PC-3 (cell line): ENCODE data around the gene TMEM259. TPM values are rescaled to one million over a fixed set of nuclear protein-coding genes. Genes with fewer than 3 reads are reported as not detected.

Experiments used
- ATAC-seq: fragments of 200-7000 bp; cut with Tn5 transposase; 2 replicates; pipeline ENCODE4 v1.9.1; 2020; ENCODE audit warnings: mild to moderate bottlenecking, moderate library complexity
- BruUV-seq: library from RNA; stranded (reverse); fragments of 400-500 nt; replicated peaks from 2 replicates; lab custom pipeline; 2021; lab: Mats Ljungman, UMichigan
- CTCF ChIA-PET: fragments of 300-600 bp; sonication (Branson Sonifier 250); formaldehyde crosslinking; loops from one replicate; lab custom pipeline; 2022; ENCODE audit warnings: antibody characterized with exemption; lab: Charles Lee
- POLR2A ChIA-PET: fragments of 300-600 bp; sonication (Branson Sonifier 250); formaldehyde crosslinking; loops from one replicate; lab custom pipeline; 2022; ENCODE audit warnings: antibody characterized with exemption; ENCODE audit not compliant: unreplicated experiment; lab: Charles Lee
- DNase-seq: peaks from one replicate; pipeline ENCODE4 v3.0.0-alpha.2; 2015
- H2AFZ ChIP-seq: fragments of 300-600 bp; sonication (generic); 2 replicates; pipeline ENCODE4 v1.6.0; 2016; ENCODE audit warnings: antibody characterized with exemption, low read length
- H3F3A ChIP-seq: fragments of 300-600 bp; sonication (generic); one replicate; pipeline ENCODE4 v1.6.0; 2017; ENCODE audit warnings: antibody characterized with exemption, low read length, control low read depth, mild to moderate bottlenecking; ENCODE audit not compliant: unreplicated experiment
- H3K27ac ChIP-seq: fragments of 300-600 bp; sonication (generic); 2 replicates; pipeline ENCODE4 v1.5.1; 2016; ENCODE audit warnings: mild to moderate bottlenecking, low read length
- H3K27me3 ChIP-seq: fragments of 300-600 bp; sonication (generic); 2 replicates; pipeline ENCODE4 v1.6.1; 2016; ENCODE audit warnings: low read length, mixed read lengths
- H3K36me3 ChIP-seq: fragments of 300-600 bp; sonication (generic); 2 replicates; pipeline ENCODE4 v1.6.1; 2016; ENCODE audit warnings: low read depth, mixed run types, low read length, mixed read lengths
- H3K4me1 ChIP-seq: fragments of 300-600 bp; sonication (generic); 2 replicates; pipeline ENCODE4 v1.5.1; 2016; ENCODE audit warnings: low read length; ENCODE audit not compliant: insufficient read depth
- H3K4me2 ChIP-seq: fragments of 300-600 bp; sonication (generic); 2 replicates; pipeline ENCODE4 v1.6.0; 2016; ENCODE audit warnings: low read length
- H3K4me3 ChIP-seq: fragments of 300-600 bp; sonication (generic); 2 replicates; pipeline ENCODE4 v1.5.1; 2016; ENCODE audit warnings: mild to moderate bottlenecking, low read length, mixed read lengths
- H3K79me2 ChIP-seq: fragments of 300-600 bp; sonication (generic); 2 replicates; pipeline ENCODE4 v1.6.1; 2017; ENCODE audit warnings: low read length, mixed read lengths
- H3K9ac ChIP-seq: fragments of 300-600 bp; sonication (generic); 2 replicates; pipeline ENCODE4 v1.6.0; 2016; ENCODE audit warnings: mild to moderate bottlenecking, low read length
- H3K9me2 ChIP-seq: fragments of 300-600 bp; sonication (generic); replicated peaks from 2 replicates; pipeline ENCODE4 v1.6.1; 2016; ENCODE audit warnings: mixed run types, low read length, mixed read lengths
- H3K9me3 ChIP-seq: fragments of 300-600 bp; sonication (generic); 2 replicates; pipeline ENCODE4 v1.6.1; 2016; ENCODE audit warnings: low read length, mixed read lengths
- H4K20me1 ChIP-seq: fragments of 300-600 bp; sonication (generic); 2 replicates; pipeline ENCODE4 v1.6.1; 2016; ENCODE audit warnings: low read length, mixed read lengths
- EZH2 ChIP-seq: fragments of 300-600 bp; sonication (generic); IDR thresholded peaks from one replicate; pipeline ENCODE4 v1.6.1; 2017; ENCODE audit warnings: antibody characterized with exemption, mild to moderate bottlenecking, low read length; ENCODE audit not compliant: unreplicated experiment
- EZH2phosphoT487 ChIP-seq: fragments of 300-600 bp; sonication (generic); IDR thresholded peaks from 2 replicates; pipeline ENCODE4 v1.6.1; 2018; ENCODE audit warnings: mild to moderate bottlenecking, antibody characterized with exemption, low read length, borderline replicate concordance
- intact Hi-C: fragments of 100-400 bp; cut with micrococcal nuclease; formaldehyde crosslinking; loops from 2 replicates; pipeline ENCODE4 v1.9.0; 2023
- total RNA-seq: library from RNA; depleted of rRNA; stranded (reverse); fragments of >200 nt; gene quantifications from 2 replicates; pipeline ENCODE4 v1.2.3, GENCODE V29; 2014
- TF ChIP-seq, protein P1 (sequence below): fragments of 300-600 bp; sonication (generic); conservative IDR thresholded peaks from 2 replicates; pipeline ENCODE4 v1.5.1; 2017; ENCODE audit warnings: antibody characterized with exemption, low read depth, mild to moderate bottlenecking, low read length

The TMEM259 gene
- total RNA-seq, 1 experiment from 2014 or later, result 136 TPM

DNA sequence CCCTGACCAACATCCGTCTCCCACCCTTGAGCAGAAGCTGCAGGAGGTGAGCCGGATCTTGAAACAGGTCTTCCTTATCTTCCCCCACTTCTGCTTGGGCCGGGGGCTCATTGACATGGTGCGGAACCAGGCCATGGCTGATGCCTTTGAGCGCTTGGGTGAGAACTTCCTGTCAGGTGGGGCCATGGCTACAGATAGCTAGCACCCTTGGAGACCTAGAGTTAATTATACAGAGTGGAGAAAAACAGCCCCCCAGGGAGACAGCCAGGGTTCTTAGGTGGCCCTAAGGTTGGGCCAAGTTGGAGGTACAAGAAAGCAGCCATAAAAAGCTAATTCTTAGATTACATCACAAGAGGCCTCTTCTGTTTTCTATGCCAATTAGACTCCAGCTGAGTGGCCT lies 37.2 kb upstream of the TMEM259 start:
- no peak overlapping the region for H3K4me3 ChIP-seq
- H2AFZ ChIP-seq, result no peak overlapping the region
- H3F3A ChIP-seq, result no peaks in the 10 kb centered on the region
- ChIA-PET CTCF (no interaction called here), POLR2A (no interaction called here)
- H3K4me1 ChIP-seq, result no peaks in the 10 kb centered on the region
- intact Hi-C loops, result no loop called here
- DNase-seq (no peak), ATAC-seq (no peak)
- BruUV-seq, result no TSS peak
- no peak overlapping the region for H3K27ac ChIP-seq
- no peaks in the 10 kb centered on the region for H4K20me1 ChIP-seq
- H3K36me3 ChIP-seq, result peaks cover 27% of the 10 kb centered on the region
- no peak for TF ChIP-seq EZH2phosphoT487
- TF ChIP-seq, protein P1, sequence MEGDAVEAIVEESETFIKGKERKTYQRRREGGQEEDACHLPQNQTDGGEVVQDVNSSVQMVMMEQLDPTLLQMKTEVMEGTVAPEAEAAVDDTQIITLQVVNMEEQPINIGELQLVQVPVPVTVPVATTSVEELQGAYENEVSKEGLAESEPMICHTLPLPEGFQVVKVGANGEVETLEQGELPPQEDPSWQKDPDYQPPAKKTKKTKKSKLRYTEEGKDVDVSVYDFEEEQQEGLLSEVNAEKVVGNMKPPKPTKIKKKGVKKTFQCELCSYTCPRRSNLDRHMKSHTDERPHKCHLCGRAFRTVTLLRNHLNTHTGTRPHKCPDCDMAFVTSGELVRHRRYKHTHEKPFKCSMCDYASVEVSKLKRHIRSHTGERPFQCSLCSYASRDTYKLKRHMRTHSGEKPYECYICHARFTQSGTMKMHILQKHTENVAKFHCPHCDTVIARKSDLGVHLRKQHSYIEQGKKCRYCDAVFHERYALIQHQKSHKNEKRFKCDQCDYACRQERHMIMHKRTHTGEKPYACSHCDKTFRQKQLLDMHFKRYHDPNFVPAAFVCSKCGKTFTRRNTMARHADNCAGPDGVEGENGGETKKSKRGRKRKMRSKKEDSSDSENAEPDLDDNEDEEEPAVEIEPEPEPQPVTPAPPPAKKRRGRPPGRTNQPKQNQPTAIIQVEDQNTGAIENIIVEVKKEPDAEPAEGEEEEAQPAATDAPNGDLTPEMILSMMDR, result no peak
- no peak for TF ChIP-seq EZH2
- no peak overlapping the region for H3K4me2 ChIP-seq
- H3K9ac ChIP-seq, result no peak overlapping the region
- H3K79me2 ChIP-seq, result no peaks in the 10 kb centered on the region
- no peaks in the 10 kb centered on the region for H3K27me3 ChIP-seq
- peaks cover 9% of the 10 kb centered on the region for H3K9me3 ChIP-seq
- no peaks in the 10 kb centered on the region for H3K9me2 ChIP-seq

DNA sequence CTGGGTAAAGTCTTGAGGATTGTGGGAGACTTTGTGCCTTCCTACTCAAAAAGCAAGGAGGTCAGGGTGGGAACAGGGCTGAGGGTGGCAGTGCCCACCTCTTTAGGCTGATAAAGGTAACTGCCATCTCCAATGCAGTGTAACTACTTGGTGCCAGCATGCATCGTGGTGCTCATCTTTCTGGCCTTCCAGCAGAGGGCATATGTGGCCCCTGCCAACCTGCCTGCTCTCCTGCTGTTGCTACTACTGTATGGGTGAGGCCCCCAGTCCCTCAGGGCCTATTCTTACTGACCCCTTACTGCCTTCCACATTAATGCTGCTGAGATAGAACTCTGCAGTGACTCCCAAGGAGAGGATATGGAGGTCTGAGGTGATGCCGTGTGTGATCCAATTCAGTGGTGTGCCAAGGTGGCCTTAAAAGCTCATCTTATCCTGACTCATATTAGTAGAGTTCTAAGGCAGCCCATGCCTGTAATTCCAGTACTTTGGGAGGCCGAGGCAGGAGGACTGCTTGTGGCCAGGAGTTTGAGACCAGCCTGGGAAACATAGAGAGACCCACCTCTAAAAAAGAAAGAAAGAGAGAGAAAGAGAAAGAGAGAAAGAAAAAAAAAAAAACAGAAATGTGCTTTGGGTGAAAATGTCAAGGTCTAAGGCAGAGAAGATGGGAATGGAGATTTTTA lies 36.4 kb upstream of the TMEM259 start:
- H3K9ac ChIP-seq, result no peak overlapping the region
- peaks cover 27% of the 10 kb centered on the region for H3K36me3 ChIP-seq
- H3K4me3 ChIP-seq, result no peak overlapping the region
- H3K27me3 ChIP-seq, result no peaks in the 10 kb centered on the region
- no peaks in the 10 kb centered on the region for H3F3A ChIP-seq
- H3K79me2 ChIP-seq, result no peaks in the 10 kb centered on the region
- H3K4me2 ChIP-seq, result no peak overlapping the region
- ATAC-seq, result no peak
- no peaks in the 10 kb centered on the region for H4K20me1 ChIP-seq
- no peak overlapping the region for H2AFZ ChIP-seq
- POLR2A ChIA-PET, result no interaction called here
- no TSS peak for BruUV-seq
- no peaks in the 10 kb centered on the region for H3K9me2 ChIP-seq
- CTCF ChIA-PET, result no interaction called here
- peak; percentile 19 for DNase-seq
- TF ChIP-seq EZH2 (no peak), EZH2phosphoT487 (no peak)
- TF ChIP-seq, protein P1, result peak; percentile 22
- intact Hi-C loops, result no loop called here
- no peaks in the 10 kb centered on the region for H3K4me1 ChIP-seq
- H3K9me3 ChIP-seq, result peaks cover 9% of the 10 kb centered on the region
- H3K27ac ChIP-seq, result no peak overlapping the region

DNA sequence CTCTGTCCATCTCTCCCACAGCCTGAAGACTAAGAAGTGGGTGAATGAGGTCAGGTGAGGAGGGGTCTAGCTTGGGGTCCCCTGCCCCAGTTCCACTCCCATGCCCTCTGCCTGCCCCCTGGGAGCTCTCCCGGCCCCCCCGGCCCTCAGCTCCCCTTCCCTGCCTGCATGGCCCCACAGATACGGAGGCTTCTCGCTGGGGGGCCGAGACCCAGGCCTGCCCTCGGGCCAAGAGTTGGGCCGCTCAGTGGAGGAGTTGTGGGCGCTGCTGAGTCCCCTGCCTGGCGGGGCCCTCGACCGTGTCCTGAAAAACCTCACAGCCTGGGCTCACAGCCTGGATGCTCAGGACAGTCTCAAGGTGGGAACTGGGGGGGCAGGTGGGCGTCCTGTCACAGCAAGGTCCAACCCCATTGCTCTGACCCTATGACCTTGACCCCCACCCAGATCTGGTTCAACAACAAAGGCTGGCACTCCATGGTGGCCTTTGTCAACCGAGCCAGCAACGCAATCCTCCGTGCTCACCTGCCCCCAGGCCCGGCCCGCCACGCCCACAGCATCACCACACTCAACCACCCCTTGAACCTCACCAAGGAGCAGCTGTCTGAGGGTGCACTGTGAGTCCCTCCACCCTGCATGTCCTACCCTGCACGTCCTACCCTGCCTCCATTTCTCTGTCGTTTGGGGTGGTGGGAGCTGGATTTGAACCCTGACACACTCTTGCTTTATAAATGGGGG lies 35.1 kb upstream of the TMEM259 start:
- H3K9me2 ChIP-seq, result no peaks in the 10 kb centered on the region
- ATAC-seq (no peak), DNase-seq (no peak)
- no peaks in the 10 kb centered on the region for H3F3A ChIP-seq
- no peak overlapping the region for H3K27ac ChIP-seq
- H3K4me3 ChIP-seq, result no peak overlapping the region
- no peak for TF ChIP-seq EZH2phosphoT487
- TF ChIP-seq, protein P1, result no peak
- TF ChIP-seq EZH2, result no peak
- peaks cover 27% of the 10 kb centered on the region for H3K36me3 ChIP-seq
- no peak overlapping the region for H3K9ac ChIP-seq
- no peaks in the 10 kb centered on the region for H4K20me1 ChIP-seq
- H2AFZ ChIP-seq, result no peak overlapping the region
- CTCF ChIA-PET, result no interaction called here
- no peaks in the 10 kb centered on the region for H3K27me3 ChIP-seq
- peaks cover 9% of the 10 kb centered on the region for H3K9me3 ChIP-seq
- intact Hi-C loops, result no loop called here
- no peaks in the 10 kb centered on the region for H3K4me1 ChIP-seq
- H3K79me2 ChIP-seq, result no peaks in the 10 kb centered on the region
- POLR2A ChIA-PET, result no interaction called here
- H3K4me2 ChIP-seq, result no peak overlapping the region
- no TSS peak for BruUV-seq
